Lower leg skin (tissue), 4 donors: ENCODE data around the gene TCF15. TPM values are rescaled to one million over a fixed set of nuclear protein-coding genes. Genes with fewer than 3 reads are reported as not detected.

Experiments
- DNase-seq, 2 donors: peaks; one replicate each; pipeline ENCODE4 v3.0.0-alpha.2; 2019; ENCODE audit warnings: low spot score in 2 of 2
- H3K4me3 ChIP-seq: fragments of 200-600 bp; sonication (generic); 2 replicates; pipeline ENCODE4 v1.5.1; 2017; ENCODE audit warnings: mild to moderate bottlenecking, low read depth; ENCODE audit not compliant: poor library complexity, severe bottlenecking
- POLR2A ChIP-seq, 2 donors: fragments of 450-650 bp; IDR thresholded peaks; one replicate each; pipeline ENCODE4 v1.6.1; 2016 to 2017; ENCODE audit warnings: antibody characterized with exemption in 2 of 2, mild to moderate bottlenecking in 1 of 2, moderate library complexity in 1 of 2
- WGBS, 2 donors: methylation state at CpG; one replicate each; pipeline ENCODE4 v1.1.5; 2018; 5-methylcytosine and 5-hydroxymethylcytosine counted together
- intact Hi-C: fragments of 100-400 bp; cut with DNase I; formaldehyde crosslinking; loops from one replicate; pipeline ENCODE4 v1.15.0; 2023; ENCODE audit warnings: low total_unique reads
- total RNA-seq, 4 donors: library from RNA; depleted of rRNA; stranded (reverse); fragments of >200 nt; gene quantifications; one replicate each; pipeline ENCODE4 v1.1.0, GENCODE V29; 2016
- TF ChIP-seq, protein P1 (sequence below), 3 donors: fragments of 450-650 bp; IDR thresholded peaks; one replicate each; pipeline ENCODE4 v1.5.1; 2016; ENCODE audit warnings: antibody characterized with exemption in 3 of 3, mild to moderate bottlenecking in 3 of 3, moderate library complexity in 2 of 3

TCF15 gene
- total RNA-seq, 4 donors from 2014 or later: 0.71 TPM; not detected in 3

DNA sequence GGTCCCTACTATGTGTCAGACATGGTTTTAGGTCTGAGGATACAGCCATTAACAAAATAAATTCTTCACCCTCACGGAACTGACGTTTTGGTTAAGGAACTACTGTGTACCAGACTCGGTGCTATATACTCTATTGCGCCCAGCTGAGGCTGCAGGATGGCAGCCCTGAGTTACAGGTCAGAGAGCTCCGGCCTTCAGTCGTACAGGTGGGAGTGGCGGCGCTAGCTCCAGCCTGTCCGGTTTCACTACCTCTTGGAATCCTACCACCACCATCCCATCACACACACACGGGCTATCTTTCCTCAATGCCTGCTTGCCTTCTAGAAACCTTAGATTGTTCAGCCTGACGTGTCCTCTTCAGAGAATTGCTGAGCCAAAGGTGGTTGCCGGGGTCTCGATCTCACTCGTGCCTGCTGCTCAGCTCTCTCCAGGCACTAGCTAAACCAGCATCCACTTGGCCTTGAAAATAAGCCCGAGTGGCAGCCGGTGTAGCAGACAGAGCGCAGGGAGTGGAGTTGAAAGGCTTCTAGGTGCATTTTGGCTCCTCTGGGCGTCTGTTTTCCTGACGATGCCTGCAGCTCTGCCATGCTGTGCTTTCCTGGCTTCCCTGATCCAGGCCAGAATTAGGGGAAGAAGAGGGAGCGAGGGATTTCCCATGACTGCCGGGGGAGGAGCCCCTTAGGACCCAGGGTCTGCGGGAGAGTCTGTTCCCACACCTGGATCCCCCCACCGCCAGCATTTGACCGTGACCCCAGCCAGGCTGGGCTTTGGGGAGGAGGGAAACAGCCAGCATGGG, 1.1 kb upstream of the TCF15 start:
- intact Hi-C loops: no loop called here
- no peak for TF ChIP-seq POLR2A (IDR thresholded peaks at IDR 0.05)
- TF ChIP-seq, protein P1, sequence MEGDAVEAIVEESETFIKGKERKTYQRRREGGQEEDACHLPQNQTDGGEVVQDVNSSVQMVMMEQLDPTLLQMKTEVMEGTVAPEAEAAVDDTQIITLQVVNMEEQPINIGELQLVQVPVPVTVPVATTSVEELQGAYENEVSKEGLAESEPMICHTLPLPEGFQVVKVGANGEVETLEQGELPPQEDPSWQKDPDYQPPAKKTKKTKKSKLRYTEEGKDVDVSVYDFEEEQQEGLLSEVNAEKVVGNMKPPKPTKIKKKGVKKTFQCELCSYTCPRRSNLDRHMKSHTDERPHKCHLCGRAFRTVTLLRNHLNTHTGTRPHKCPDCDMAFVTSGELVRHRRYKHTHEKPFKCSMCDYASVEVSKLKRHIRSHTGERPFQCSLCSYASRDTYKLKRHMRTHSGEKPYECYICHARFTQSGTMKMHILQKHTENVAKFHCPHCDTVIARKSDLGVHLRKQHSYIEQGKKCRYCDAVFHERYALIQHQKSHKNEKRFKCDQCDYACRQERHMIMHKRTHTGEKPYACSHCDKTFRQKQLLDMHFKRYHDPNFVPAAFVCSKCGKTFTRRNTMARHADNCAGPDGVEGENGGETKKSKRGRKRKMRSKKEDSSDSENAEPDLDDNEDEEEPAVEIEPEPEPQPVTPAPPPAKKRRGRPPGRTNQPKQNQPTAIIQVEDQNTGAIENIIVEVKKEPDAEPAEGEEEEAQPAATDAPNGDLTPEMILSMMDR (IDR thresholded peaks at IDR 0.05): no peak
- WGBS, 2 donors: 26 to 31% methylated on average over 23 of the region's 24 CpGs
- no peak for DNase-seq
- no peak overlapping the region for H3K4me3 ChIP-seq

DNA sequence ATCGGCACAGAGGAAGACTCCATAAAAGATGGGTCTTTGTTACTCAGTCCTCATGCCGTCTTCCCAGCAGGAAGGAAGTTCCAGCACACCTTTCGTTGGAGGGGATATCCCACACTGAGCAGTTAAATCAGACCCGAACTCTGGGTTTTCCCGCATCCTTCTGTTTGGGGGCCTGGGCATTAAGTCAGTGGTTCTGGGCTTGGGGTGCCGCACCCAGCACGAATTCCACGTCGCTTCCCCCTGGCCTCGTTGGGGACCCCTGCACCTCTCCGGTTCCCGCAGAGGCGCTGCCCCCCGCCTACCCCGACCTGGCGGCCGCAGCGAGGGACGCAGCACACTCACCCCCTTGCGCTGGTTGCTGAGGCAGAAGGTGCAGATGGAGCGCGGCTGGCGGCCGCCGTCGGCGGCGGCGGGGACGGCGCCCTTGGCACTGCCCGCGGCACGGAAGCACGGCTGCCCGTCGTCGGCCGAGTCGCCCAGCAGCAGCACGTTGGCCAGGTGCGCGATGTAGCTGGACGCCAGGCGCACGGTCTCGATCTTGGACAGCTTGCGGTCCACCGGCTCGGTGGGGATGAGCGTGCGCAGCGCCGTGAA, 641 bp downstream of the TCF15 start:
- H3K4me3 ChIP-seq: no peak overlapping the region
- no peak for DNase-seq
- TF ChIP-seq, protein P1 (IDR thresholded peaks at IDR 0.05): no peak
- no peak for TF ChIP-seq POLR2A (IDR thresholded peaks at IDR 0.05)
- 8 to 17% methylated on average over 32 to 34 of the region's 54 CpGs for WGBS, 2 donors
- intact Hi-C loops: no loop called here

DNA sequence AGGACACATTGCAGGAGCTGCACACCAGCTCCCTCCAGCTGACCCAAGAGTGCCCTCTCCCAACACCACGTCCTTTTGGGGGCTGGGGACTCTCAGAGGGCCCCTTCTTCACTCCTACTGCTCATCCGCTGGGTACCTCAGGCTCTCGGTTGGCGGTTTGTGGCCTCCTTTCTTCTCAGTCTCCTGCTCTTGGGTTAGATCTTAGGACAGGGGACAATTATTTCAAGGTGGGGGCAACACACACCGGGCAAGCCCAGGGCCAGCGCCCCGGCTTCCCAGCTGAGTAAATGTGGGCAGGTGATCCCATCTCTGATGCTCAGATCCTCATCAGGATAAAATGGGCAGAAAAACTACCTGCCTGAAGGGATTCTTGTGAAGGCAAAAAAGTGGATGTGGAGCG, 1.1 kb downstream of the TCF15 start:
- 82 to 84% methylated on average over 8 of the region's 8 CpGs for WGBS, 2 donors
- H3K4me3 ChIP-seq: no peak overlapping the region
- no peak for TF ChIP-seq POLR2A (IDR thresholded peaks at IDR 0.05)
- TF ChIP-seq, protein P1 (IDR thresholded peaks at IDR 0.05): no peak
- intact Hi-C loops: no loop called here
- no peak for DNase-seq

DNA sequence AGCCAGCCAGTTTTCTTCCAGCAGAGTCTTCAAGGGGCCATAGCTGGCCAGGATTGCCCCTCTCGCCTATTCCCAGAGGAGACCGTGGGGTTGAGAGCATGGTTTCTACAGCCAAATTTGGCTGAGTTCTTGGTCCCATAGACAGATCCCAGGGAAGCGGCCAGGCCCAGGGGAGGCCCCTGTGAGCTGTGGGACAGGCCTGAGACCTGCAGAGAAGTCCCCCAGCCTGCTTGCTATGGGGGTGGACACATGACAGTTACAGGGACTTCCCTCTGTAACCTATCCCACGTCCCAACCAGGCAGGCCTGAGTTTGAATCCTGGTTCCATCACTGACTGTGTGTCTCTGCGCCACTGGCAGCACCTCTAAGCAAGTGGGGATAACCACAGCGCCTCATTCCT, 2.6 kb downstream of the TCF15 start:
- H3K4me3 ChIP-seq: no peak overlapping the region
- intact Hi-C loops: no loop called here
- DNase-seq: no peak
- WGBS, 2 donors: 93 to 97% methylated on average over 3 to 6 of the region's 6 CpGs
- no peak for TF ChIP-seq POLR2A (IDR thresholded peaks at IDR 0.05)
- TF ChIP-seq, protein P1 (IDR thresholded peaks at IDR 0.05): no peak

DNA sequence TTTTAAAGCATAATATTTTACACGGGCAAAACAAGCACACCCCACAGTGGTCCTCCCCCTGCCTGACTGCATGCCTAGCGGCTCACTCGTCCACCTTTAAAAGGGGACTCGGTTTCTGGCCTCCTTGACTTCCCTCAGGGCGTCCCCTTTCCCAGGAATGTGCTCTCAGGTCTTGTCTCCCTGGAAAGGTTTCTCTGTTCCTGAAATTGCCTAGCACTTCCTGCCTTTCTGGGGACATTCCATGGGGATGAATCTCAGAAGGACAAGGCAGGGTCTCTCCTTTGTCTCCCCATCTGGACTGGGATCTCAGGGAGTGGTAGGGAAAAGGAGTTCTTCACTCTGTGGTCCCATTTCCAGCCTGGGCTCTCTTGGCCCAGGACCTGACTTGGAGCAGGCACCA, 4.9 kb downstream of the TCF15 start:
- DNase-seq: no peak
- intact Hi-C loops: no loop called here
- 57 to 62% methylated on average over 5 of the region's 5 CpGs for WGBS, 2 donors
- H3K4me3 ChIP-seq: no peak overlapping the region
- TF ChIP-seq POLR2A (IDR thresholded peaks at IDR 0.05): no peak
- TF ChIP-seq, protein P1 (IDR thresholded peaks at IDR 0.05): no peak
